Endothelial cell of umbilical vein (primary cell): Measurements from ENCODE around the gene BCL11B. TPM values are rescaled to one million over a fixed set of nuclear protein-coding genes. Genes with fewer than 3 reads are reported as not detected.

Experiments
- BruUV-seq: library from RNA; stranded (reverse); fragments of 400-500 nt; replicated peaks from 2 replicates; lab custom pipeline; 2021; lab: Mats Ljungman, UMichigan
- CTCF ChIA-PET: fragments of 300-600, 350-600 bp; sonication (Branson Sonifier 250); formaldehyde crosslinking; loops from one replicate; lab custom pipeline; 2021; ENCODE audit warnings: antibody characterized with exemption, inconsistent platforms; lab: Charles Lee
- POLR2A ChIA-PET: fragments of 300-600, 350-600 bp; sonication (Branson Sonifier 250); formaldehyde crosslinking; loops from one replicate; lab custom pipeline; 2021; ENCODE audit warnings: antibody characterized with exemption, inconsistent platforms; lab: Charles Lee
- DNase-seq: peaks from one replicate; pipeline ENCODE4 v3.0.0-alpha.2; 2011; ENCODE audit warnings: low read depth, low spot score
- FAIRE-seq: peaks from 2 replicates; lab custom pipeline; 2011; peaks lifted over from hg19 to GRCh38; lab: Jason Lieb, UNC
- H2AFZ ChIP-seq: 2 replicates; pipeline ENCODE4 v1.6.0; 2012; ENCODE audit warnings: low read depth, low read length, control low read depth, inconsistent platforms
- H3K27ac ChIP-seq: 2 replicates; pipeline ENCODE4 v1.5.1; 2011; ENCODE audit warnings: low read depth, mild to moderate bottlenecking, control low read depth, low read length, moderate library complexity; ENCODE audit not compliant: insufficient read depth
- H3K27me3 ChIP-seq, 2 experiments: 2 replicates each; pipeline versions ENCODE4 v1.6.0 to v1.6.1; 2011; ENCODE audit warnings: low read length in 2 of 2, mixed read lengths in 1 of 2; ENCODE audit not compliant: control insufficient read depth in 2 of 2, insufficient read depth in 2 of 2
- H3K36me3 ChIP-seq, 2 experiments: 2 replicates in 1 of 2; 3 replicates in 1 of 2; pipeline ENCODE4 v1.5.1; 2011; ENCODE audit warnings: low read length in 2 of 2, mild to moderate bottlenecking in 1 of 2, moderate library complexity in 1 of 2; ENCODE audit not compliant: control insufficient read depth in 2 of 2, insufficient read depth in 2 of 2; ENCODE audit errors: extremely low read depth in 1 of 2
- H3K4me1 ChIP-seq: 3 replicates; pipeline ENCODE4 v1.5.1; 2011; ENCODE audit warnings: mild to moderate bottlenecking, low read length; ENCODE audit not compliant: control insufficient read depth, insufficient read depth; ENCODE audit errors: extremely low read depth
- H3K4me2 ChIP-seq: 2 replicates; pipeline ENCODE4 v1.6.1; 2011; ENCODE audit warnings: low read length, control low read depth, mixed read lengths; ENCODE audit not compliant: insufficient read depth
- H3K4me3 ChIP-seq, 3 experiments: fragments of 200-600 bp in 1 of 3; sonication (generic), shearing (Covaris generic) in 1 of 3; replicated peaks in 1 of 3; 2 replicates each; pipeline ENCODE4 v1.5.1; 2011 to 2016; ENCODE audit warnings: control low read depth in 3 of 3, low read length in 3 of 3, mild to moderate bottlenecking in 2 of 3, inconsistent platforms in 1 of 3, low read depth in 1 of 3, moderate library complexity in 1 of 3; ENCODE audit not compliant: insufficient read depth in 1 of 3
- H3K79me2 ChIP-seq: 2 replicates; pipeline ENCODE4 v1.6.0; 2012; ENCODE audit warnings: low read length, inconsistent platforms; ENCODE audit not compliant: control insufficient read depth, insufficient read depth
- H3K9ac ChIP-seq: replicated peaks from 2 replicates; pipeline ENCODE3; 2011; ENCODE audit warnings: low read length, control low read depth; ENCODE audit not compliant: insufficient read depth; ENCODE audit errors: extremely low read depth
- H3K9me1 ChIP-seq: replicated peaks from 3 replicates; pipeline ENCODE4 v1.6.0; 2011; ENCODE audit warnings: mild to moderate bottlenecking, low read length; ENCODE audit not compliant: control insufficient read depth, insufficient read depth; ENCODE audit errors: extremely low read depth
- H3K9me3 ChIP-seq: replicated peaks from 2 replicates; pipeline ENCODE4 v1.5.1; 2012; ENCODE audit warnings: low read length, inconsistent platforms; ENCODE audit not compliant: control insufficient read depth, insufficient read depth
- H4K20me1 ChIP-seq: replicated peaks from 2 replicates; pipeline ENCODE3; 2011; ENCODE audit warnings: mild to moderate bottlenecking, low read length; ENCODE audit not compliant: control insufficient read depth, insufficient read depth; ENCODE audit errors: extremely low read depth
- CTCF ChIP-seq, 2 donors: IDR thresholded peaks; 1 replicate in 1 of 2; 2 replicates in 1 of 2; pipeline ENCODE4 v1.5.1; 2011; ENCODE audit warnings: low read length in 2 of 2, mild to moderate bottlenecking in 2 of 2, moderate library complexity in 2 of 2, control low read depth in 1 of 2, inconsistent platforms in 1 of 2, low read depth in 1 of 2; ENCODE audit not compliant: insufficient read depth in 1 of 2; ENCODE audit errors: extremely low read depth in 1 of 2
- EZH2 ChIP-seq: IDR thresholded peaks from 2 replicates; pipeline ENCODE4 v1.6.1; 2012; ENCODE audit warnings: borderline replicate concordance, low read depth, mild to moderate bottlenecking, moderate library complexity, low read length, inconsistent platforms; ENCODE audit not compliant: severe bottlenecking
- FOS ChIP-seq: IDR thresholded peaks from 2 replicates; pipeline ENCODE4 v1.6.1; 2011; ENCODE audit warnings: mild to moderate bottlenecking, low read length, moderate library complexity, borderline replicate concordance; ENCODE audit not compliant: insufficient read depth
- GATA2 ChIP-seq: IDR thresholded peaks from 2 replicates; pipeline ENCODE4 v1.7.0; 2011; ENCODE audit warnings: low read depth, mild to moderate bottlenecking, moderate library complexity, mixed read lengths, low read length; ENCODE audit not compliant: insufficient read length, insufficient read depth
- JUN ChIP-seq: IDR thresholded peaks from 2 replicates; pipeline ENCODE4 v1.6.1; 2011; ENCODE audit warnings: borderline replicate concordance, low read depth; ENCODE audit not compliant: insufficient read length, insufficient read depth
- MAX ChIP-seq: IDR thresholded peaks from 2 replicates; pipeline ENCODE4 v1.6.1; 2011; ENCODE audit not compliant: insufficient read depth, insufficient read length
- MYC ChIP-seq: IDR thresholded peaks from one replicate; pipeline ENCODE4 v1.6.1; 2011; ENCODE audit warnings: mild to moderate bottlenecking, low read depth, low read length
- POLR2A ChIP-seq: IDR thresholded peaks from 2 replicates; pipeline ENCODE4 v1.6.1; 2012; ENCODE audit warnings: low read depth, mild to moderate bottlenecking, control low read depth, low read length
- POLR2AphosphoS5 ChIP-seq: IDR thresholded peaks from 2 replicates; pipeline ENCODE4 v1.6.1; 2012; ENCODE audit warnings: low read depth, mild to moderate bottlenecking, control low read depth, low read length, moderate library complexity; ENCODE audit not compliant: insufficient read depth
- dilution Hi-C: fragments of 300-500 bp; cut with MboI; formaldehyde crosslinking; loops from one replicate; pipeline ENCODE4 v1.15.0; 2019; ENCODE audit warnings: low sequenced_read_pairs; ENCODE audit not compliant: extremely low pct_ligation_motif_present
- intact Hi-C: fragments of 100-400 bp; cut with micrococcal nuclease; formaldehyde crosslinking; loops from one replicate; pipeline ENCODE4 v1.10.0; 2022
- polyA plus RNA-seq, 4 experiments: library from polyadenylated mRNA; depleted of rRNA in 3 of 4; stranded (reverse) in 3 of 4; unstranded in 1 of 4; fragments of >200 nt; gene quantifications; 2 replicates each; pipeline versions ENCODE4 v1.2.1 to v1.2.3, GENCODE V29; 2011 to 2012; ENCODE audit warnings: missing spikeins in 1 of 4
- total RNA-seq: library from RNA; stranded (reverse); gene quantifications from 2 replicates; pipeline ENCODE4 v1.2.3, GENCODE V29; 2021

BCL11B gene
- total and polyA plus RNA-seq, 2 donors (not counting 3 experiments of a cell fraction or from before 2014, with no cell fraction given): 0.03 to 0.07 TPM

GRCh38 chr14:99289394-99290189, 17.6 kb upstream of the BCL11B start:
- dilution Hi-C loops (no loop called here), intact Hi-C loops (no loop called here)
- Histone ChIP-seq H2AFZ (no peak overlapping the region), H3K4me3 (no peak overlapping the region), H3K36me3 (no peaks in the 10 kb centered on the region), H3K27ac (no peak overlapping the region), H3K4me1 (no peaks in the 10 kb centered on the region), H3K9ac (no peak overlapping the region), H3K27me3 (no peaks in the 10 kb centered on the region), H3K9me3 (no peaks in the 10 kb centered on the region), H4K20me1 (no peaks in the 10 kb centered on the region), H3K4me2 (no peak overlapping the region), H3K79me2 (no peaks in the 10 kb centered on the region), H3K9me1 (no peaks in the 10 kb centered on the region)
- no TSS peak for BruUV-seq
- TF ChIP-seq MAX: no peak
- no peak for TF ChIP-seq FOS
- no peak for TF ChIP-seq POLR2AphosphoS5
- TF ChIP-seq EZH2: no peak
- TF ChIP-seq MYC: no peak
- TF ChIP-seq CTCF (IDR thresholded peaks at IDR 0.05; ENCODE audit: extremely low read depth in 1 of 2, insufficient read depth in 1 of 2, low read depth in 1 of 2, low read length in 2 of 2): no peak
- no peak for TF ChIP-seq GATA2
- no peak for TF ChIP-seq POLR2A
- no peak for TF ChIP-seq JUN
- CTCF ChIA-PET: interaction anchor here (1.2 kb wide), 1 partner anchor 23 kb away, joined by 4 read pairs; no protein-coding TSS in a partner anchor
- no peak for FAIRE-seq
- POLR2A ChIA-PET: no interaction called here
- DNase-seq: no peak
